Measurements from ENCODE around the gene AHNAK. TPM values are rescaled to one million over a fixed set of nuclear protein-coding genes. Genes with fewer than 3 reads are reported as not detected.
"Not testable (repeated sequence)": the region's sequence is repeated elsewhere in the genome, so short reads cannot be mapped to it uniquely, and the experiment has no call there.

Gene AHNAK
- total RNA-seq, 4 donors from 2014 or later = 1,278 to 2,374 (median 1,866) TPM

GRCh38 chr11:62501432-62501891 is 45.1 kb downstream of the AHNAK start:
- Histone ChIP-seq H3K27ac (replicated peaks in 1 of 4) (peak overlapping the region; percentile 69 to 91 (median 83)), H3K27me3 (no peaks in the 10 kb centered on the region), H3K9me3 (no peaks in the 10 kb centered on the region), H3K4me1 (peaks cover 64 to 77% (median 73%) of the 10 kb centered on the region in 4 donors), H3K36me3 (no peaks in the 10 kb centered on the region), H3K4me3 (no peak overlapping the region)
- 44% methylated on average over 11 of the region's 11 CpGs for WGBS
- no peak for DNase-seq (ENCODE audit: extremely low spot score)
- TF ChIP-seq POLR2AphosphoS5 (IDR thresholded peaks at IDR 0.05) (peak; percentile 59 to 70), EP300 (IDR thresholded peaks at IDR 0.05) (no peak)
- intact Hi-C loops (cut with DNase I) = no loop called here

GRCh38 chr11:62500650-62501030 is 46.0 kb downstream of the AHNAK start:
- intact Hi-C loops (cut with DNase I) = no loop called here
- H3K27ac ChIP-seq (replicated peaks in 1 of 4) = peak overlapping the region; percentile 69 to 91 (median 83)

GRCh38 chr11:62499944-62500649 is 46.5 kb downstream of the AHNAK start:
- Histone ChIP-seq H3K4me1 (peaks cover 52 to 64% (median 59%) of the 10 kb centered on the region in 4 donors), H3K9me3 (no peaks in the 10 kb centered on the region), H3K4me3 (no peak overlapping the region), H3K27ac (replicated peaks in 1 of 4) (peak overlapping the region; percentile 69 to 91 (median 74)), H3K27me3 (no peaks in the 10 kb centered on the region), H3K36me3 (no peaks in the 10 kb centered on the region)
- DNase-seq (ENCODE audit: extremely low spot score) = no peak
- 81% methylated on average over 7 of the region's 12 CpGs for WGBS
- TF ChIP-seq EP300 (IDR thresholded peaks at IDR 0.05) (no peak), POLR2AphosphoS5 (IDR thresholded peaks at IDR 0.05) (no peak), POLR2A (IDR thresholded peaks at IDR 0.05; ENCODE audit: low read depth) (no peak), CTCF (IDR thresholded peaks at IDR 0.05) (no peak)
- intact Hi-C loops (cut with DNase I) = no loop called here

More at GRCh38 chr11:62500650-62501030, 46.0 kb downstream of the AHNAK start:
- no peak for DNase-seq (ENCODE audit: extremely low spot score)
- H3K9me3 ChIP-seq = no peaks in the 10 kb centered on the region
- H3K36me3 ChIP-seq = no peaks in the 10 kb centered on the region
- TF ChIP-seq POLR2AphosphoS5 (IDR thresholded peaks at IDR 0.05) (no peak), POLR2A (IDR thresholded peaks at IDR 0.05; ENCODE audit: low read depth) (no peak), CTCF (IDR thresholded peaks at IDR 0.05) (no peak), EP300 (IDR thresholded peaks at IDR 0.05) (no peak)
- no peaks in the 10 kb centered on the region for H3K27me3 ChIP-seq
- H3K4me3 ChIP-seq = no peak overlapping the region
- 98% methylated on average over 3 of the region's 3 CpGs for WGBS
- peaks cover 56 to 69% (median 65%) of the 10 kb centered on the region in 4 donors for H3K4me1 ChIP-seq

- Histone ChIP-seq H3K27ac (replicated peaks in 1 of 4) (peak overlapping the region; percentile 69 to 91 (median 74)), H3K4me1 (peaks cover 45 to 57% (median 53%) of the 10 kb centered on the region in 4 donors)
- DNase-seq (ENCODE audit: extremely low spot score); H3K27me3 ChIP-seq; intact Hi-C loops (cut with DNase I); H3K4me3 ChIP-seq; H3K36me3 ChIP-seq; H3K9me3 ChIP-seq: not testable (repeated sequence)
- WGBS = 82% methylated on average over 17 of the region's 17 CpGs
- TF ChIP-seq POLR2AphosphoS5 (IDR thresholded peaks at IDR 0.05) = peak in 1 of 2 donors; percentile 42
Observed at GRCh38 chr11:62499311-62499943, 47.2 kb downstream of the AHNAK start.

- Histone ChIP-seq H3K36me3 (no peaks in the 10 kb centered on the region), H3K4me3 (no peak overlapping the region), H3K27me3 (no peaks in the 10 kb centered on the region), H3K9me3 (no peaks in the 10 kb centered on the region), H3K27ac (replicated peaks in 1 of 4) (peak overlapping the region in 3 of 4 donors; percentile 69 to 91 (median 79)), H3K4me1 (peaks cover 44 to 50% (median 46%) of the 10 kb centered on the region in 4 donors)
- TF ChIP-seq CTCF (IDR thresholded peaks at IDR 0.05) (no peak), EP300 (IDR thresholded peaks at IDR 0.05) (no peak), POLR2A (IDR thresholded peaks at IDR 0.05; ENCODE audit: low read depth) (no peak), POLR2AphosphoS5 (IDR thresholded peaks at IDR 0.05) (no peak)
- DNase-seq (ENCODE audit: extremely low spot score) = no peak
- intact Hi-C loops (cut with DNase I) = no loop called here
- WGBS = 96% methylated on average over 9 of the region's 9 CpGs
Observed at GRCh38 chr11:62498492-62499286, 47.9 kb downstream of the AHNAK start.

Data from esophagus muscularis mucosa (tissue), 4 donors.